Fibroblast of peridontal ligament (primary cell): ENCODE results near the gene FAAH.

Experiments used
- DNase-seq: peaks from one replicate; pipeline ENCODE4 v3.0.0-alpha.2; 2010; ENCODE audit errors: extremely low read depth

FAAH gene

GRCh38 chr1:46449223-46450159 is 55.4 kb downstream of the FAAH start:
- no peak for DNase-seq

GRCh38 chr1:46450160-46450517 is 56.0 kb downstream of the FAAH start:
- DNase-seq, result no peak

GRCh38 chr1:46451948-46452930 is 58.1 kb downstream of the FAAH start:
- no peak for DNase-seq

- no peak for DNase-seq
Observed at GRCh38 chr1:46452931-46453325, 58.8 kb downstream of the FAAH start.

- no peak for DNase-seq
Observed at GRCh38 chr1:46453449-46453848, 59.3 kb downstream of the FAAH start.

- no peak for DNase-seq
Observed at GRCh38 chr1:46455951-46456350, 61.8 kb downstream of the FAAH start.

- peak; percentile 2 for DNase-seq
Observed at GRCh38 chr1:46456411-46456963, 62.4 kb downstream of the FAAH start.

- DNase-seq, result no peak
Observed at GRCh38 chr1:46457178-46457577, 63.1 kb downstream of the FAAH start.

- no peak for DNase-seq
Observed at GRCh38 chr1:46458190-46458589, 64.1 kb downstream of the FAAH start.

- DNase-seq, result no peak
Observed at GRCh38 chr1:46458846-46459245, 64.7 kb downstream of the FAAH start.

- DNase-seq, result no peak
Observed at GRCh38 chr1:46459315-46459714, 65.2 kb downstream of the FAAH start.

- DNase-seq, result no peak
Observed at GRCh38 chr1:46461017-46461808, 67.1 kb downstream of the FAAH start.

- no peak for DNase-seq
Observed at GRCh38 chr1:46461809-46462448, 67.8 kb downstream of the FAAH start.
